ENCODE data around the gene TNFRSF1A.

GRCh38 chr12:6318440-6318879 lies 23.4 kb downstream of the TNFRSF1A start:
- TF ChIP-seq CTCF (conservative IDR thresholded peaks at IDR 0.05; ENCODE audit: low read length): no peak
- TF ChIP-seq EZH2phosphoT487 (IDR thresholded peaks at IDR 0.05; ENCODE audit: borderline replicate concordance): no peak

Measured in Loucy (cell line).